Tibial nerve (tissue), 4 donors: ENCODE results near the gene NFX1.

Experiments used
- CTCF ChIP-seq, 5 experiments: fragments of 200-600 bp in 3 of 5; fragments of 450-650 bp in 2 of 5; sonication (generic) in 3 of 5; IDR thresholded peaks; one replicate each; pipeline ENCODE4 v1.5.1; 2016 to 2019; ENCODE audit warnings: antibody characterized with exemption in 5 of 5, mild to moderate bottlenecking in 3 of 5, moderate library complexity in 2 of 5
- EP300 ChIP-seq, 2 donors: sonication (generic); formaldehyde crosslinking; IDR thresholded peaks; one replicate each; pipeline ENCODE4 v1.6.1; 2017; ENCODE audit warnings: antibody characterized with exemption in 2 of 2, mild to moderate bottlenecking in 1 of 2
- POLR2A ChIP-seq, 2 donors: fragments of 450-650 bp; IDR thresholded peaks; one replicate each; pipeline ENCODE4 v1.6.1; 2017; ENCODE audit warnings: antibody characterized with exemption in 2 of 2, mild to moderate bottlenecking in 2 of 2, moderate library complexity in 2 of 2

GRCh38 chr9:33378121-33378795, 87.9 kb downstream of the NFX1 start:
- TF ChIP-seq CTCF (IDR thresholded peaks at IDR 0.05) = no peak
- TF ChIP-seq POLR2A (IDR thresholded peaks at IDR 0.05) = no peak
- TF ChIP-seq EP300 (IDR thresholded peaks at IDR 0.05) = no peak
